PC-9 (cell line): Measurements from ENCODE around the gene STING1. TPM values are rescaled to one million over a fixed set of nuclear protein-coding genes. Genes with fewer than 3 reads are reported as not detected.
"Not testable (repeated sequence)": the region's sequence is repeated elsewhere in the genome, so short reads cannot be mapped to it uniquely, and the experiment has no call there.

Experiments
- BruUV-seq: library from RNA; stranded (reverse); fragments of 400-500 nt; replicated peaks from 2 replicates; lab custom pipeline; 2021; lab: Mats Ljungman, UMichigan
- CTCF ChIA-PET: fragments of 300-600 bp; sonication (Branson Sonifier 250); formaldehyde crosslinking; loops from one replicate; lab custom pipeline; 2022; ENCODE audit warnings: antibody characterized with exemption; lab: Charles Lee
- POLR2A ChIA-PET: fragments of 300-600 bp; sonication (Branson Sonifier 250); formaldehyde crosslinking; loops from one replicate; lab custom pipeline; 2022; ENCODE audit warnings: antibody characterized with exemption; ENCODE audit not compliant: unreplicated experiment; lab: Charles Lee
- DNase-seq, 2 experiments: peaks; one replicate each; pipeline versions ENCODE4 v3.0.0 to v3.0.0-alpha.2; 2015 to 2022; ENCODE audit warnings: mixed read lengths in 1 of 2
- H2AFZ ChIP-seq: fragments of 200-600 bp; sonication (generic); 2 replicates; pipeline ENCODE4 v1.8.1; 2017; ENCODE audit warnings: antibody characterized with exemption
- H3F3A ChIP-seq: fragments of 200-600 bp; sonication (generic); 2 replicates; pipeline ENCODE4 v1.8.1; 2017; ENCODE audit warnings: antibody characterized with exemption, mild to moderate bottlenecking, low read depth; ENCODE audit not compliant: insufficient read depth
- H3K27ac ChIP-seq: fragments of 200-600 bp; sonication (generic); 2 replicates; pipeline ENCODE4 v1.6.1; 2016; ENCODE audit warnings: mixed run types
- H3K27me3 ChIP-seq: fragments of 200-600 bp; sonication (generic); 2 replicates; pipeline ENCODE4 v1.6.1; 2016; ENCODE audit warnings: low read depth, mixed run types; ENCODE audit not compliant: insufficient read depth
- H3K36me3 ChIP-seq: fragments of 200-600 bp; sonication (generic); 2 replicates; pipeline ENCODE4 v1.6.1; 2016; ENCODE audit warnings: low read depth, mixed run types
- H3K4me1 ChIP-seq: fragments of 200-600 bp; sonication (generic); replicated peaks from 2 replicates; pipeline ENCODE4 v1.6.1; 2016; ENCODE audit warnings: mixed run types; ENCODE audit not compliant: insufficient read depth
- H3K4me2 ChIP-seq: fragments of 200-600 bp; sonication (generic); 2 replicates; pipeline ENCODE4 v1.6.1; 2017; ENCODE audit warnings: mixed run types
- H3K4me3 ChIP-seq: fragments of 200-600 bp; sonication (generic); 2 replicates; pipeline ENCODE4 v1.6.1; 2016; ENCODE audit warnings: mixed run types
- H3K79me2 ChIP-seq: fragments of 200-600 bp; sonication (generic); 2 replicates; pipeline ENCODE4 v1.6.1; 2017; ENCODE audit warnings: low read depth, mixed run types
- H3K9me2 ChIP-seq: fragments of 200-600 bp; sonication (generic); 2 replicates; pipeline ENCODE4 v1.8.1; 2017; ENCODE audit warnings: mild to moderate bottlenecking; ENCODE audit not compliant: insufficient read depth
- H3K9me3 ChIP-seq: fragments of 200-600 bp; sonication (generic); 2 replicates; pipeline ENCODE4 v1.8.1; 2016; ENCODE audit warnings: low read depth; ENCODE audit not compliant: insufficient read depth
- H4K20me1 ChIP-seq: fragments of 200-600 bp; sonication (generic); 2 replicates; pipeline ENCODE4 v1.8.1; 2017; ENCODE audit not compliant: insufficient read depth
- CTCF ChIP-seq: fragments of 200-600 bp; sonication (generic); conservative IDR thresholded peaks from 2 replicates; pipeline ENCODE4 v1.6.1; 2017; ENCODE audit warnings: mixed run types, antibody characterized with exemption, mild to moderate bottlenecking, moderate library complexity
- EZH2 ChIP-seq: fragments of 200-600 bp; sonication (generic); IDR thresholded peaks from 2 replicates; pipeline ENCODE4 v1.8.0; 2017; ENCODE audit warnings: antibody characterized with exemption, low read depth
- intact Hi-C: fragments of 100-400 bp; cut with micrococcal nuclease; formaldehyde crosslinking; loops from one replicate; pipeline ENCODE4 v1.10.0; 2022; ENCODE audit not compliant: unreplicated experiment
- total RNA-seq: library from RNA; stranded (reverse); gene quantifications from 2 replicates; pipeline ENCODE4 v1.2.3, GENCODE V29; 2021

Gene STING1
- total RNA-seq, 1 experiment from 2014 or later, result 27.6 TPM

- H2AFZ ChIP-seq, result no peak overlapping the region
- no peaks in the 10 kb centered on the region for H3K9me3 ChIP-seq
- intact Hi-C loops, result no loop called here
- TF ChIP-seq CTCF (no peak), EZH2 (no peak)
- H3K9me2 ChIP-seq, result no peaks in the 10 kb centered on the region
- H3K79me2 ChIP-seq, result no peaks in the 10 kb centered on the region
- peaks cover 12% of the 10 kb centered on the region for H3K4me1 ChIP-seq
- H3K36me3 ChIP-seq, result no peaks in the 10 kb centered on the region
- no peak overlapping the region for H3K4me2 ChIP-seq
- no peak for DNase-seq
- no peaks in the 10 kb centered on the region for H3K27me3 ChIP-seq
- no TSS peak for BruUV-seq
- no peaks in the 10 kb centered on the region for H4K20me1 ChIP-seq
- ChIA-PET POLR2A (interaction anchor here (0.7 kb wide), 1 partner anchor 78 kb away, joined by 6 read pairs; no protein-coding TSS in a partner anchor), CTCF (interaction anchor here (0.6 to 2.0 kb wide), 3 partner anchors 92 to 935 kb away, joined by 4 to 16 read pairs (median 15); no protein-coding TSS in a partner anchor)
- H3K4me3 ChIP-seq, result no peak overlapping the region
- H3F3A ChIP-seq, result no peaks in the 10 kb centered on the region
- no peak overlapping the region for H3K27ac ChIP-seq
These were observed 31.9 kb upstream of the STING1 start for GRCh38 chr5:139514486-139514856.

DNA sequence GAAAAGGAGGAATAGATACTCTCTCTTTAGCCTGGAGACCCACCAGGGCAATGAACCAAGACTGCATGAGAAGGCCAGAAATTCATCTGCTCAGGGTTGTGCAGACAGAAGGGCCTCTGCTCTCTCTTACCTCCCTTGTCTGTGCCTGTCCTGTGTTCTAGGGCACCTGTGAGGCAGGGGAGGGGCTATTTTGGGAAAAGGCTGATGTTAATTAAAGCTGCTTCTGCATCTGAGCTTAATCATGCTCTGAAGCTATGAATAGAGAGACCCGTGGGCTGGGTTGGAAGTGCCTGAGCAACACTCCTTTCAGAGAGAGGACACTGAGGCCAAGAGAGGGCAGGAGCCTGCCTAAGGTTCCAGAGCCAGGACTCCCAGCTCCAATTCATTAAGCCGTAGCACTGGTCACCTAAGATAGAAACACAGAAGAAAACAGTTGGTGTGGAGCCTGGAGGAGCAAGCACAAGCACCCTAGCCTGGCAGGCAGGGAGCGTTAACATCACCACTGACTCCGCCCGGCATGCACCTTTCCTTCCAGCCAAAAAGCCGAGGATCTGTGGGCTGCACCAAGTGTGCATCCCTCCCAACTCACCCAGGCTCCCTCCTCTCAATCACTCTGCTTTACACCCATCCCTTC, 31.4 kb upstream of the STING1 start:
- Histone ChIP-seq H3K36me3 (no peaks in the 10 kb centered on the region), H3K27me3 (no peaks in the 10 kb centered on the region), H2AFZ (no peak overlapping the region), H3K4me3 (no peak overlapping the region), H3K4me1 (peaks cover 12% of the 10 kb centered on the region), H4K20me1 (no peaks in the 10 kb centered on the region), H3F3A (no peaks in the 10 kb centered on the region), H3K27ac (no peak overlapping the region), H3K9me2 (no peaks in the 10 kb centered on the region), H3K79me2 (no peaks in the 10 kb centered on the region), H3K9me3 (no peaks in the 10 kb centered on the region), H3K4me2 (no peak overlapping the region)
- peak; percentile 19; the same call in 1 of the 2 replicates for TF ChIP-seq CTCF
- no peak for TF ChIP-seq EZH2
- BruUV-seq, result no TSS peak
- no peak for DNase-seq
- ChIA-PET POLR2A (interaction anchor here (0.7 kb wide), 1 partner anchor 78 kb away, joined by 6 read pairs; no protein-coding TSS in a partner anchor), CTCF (interaction anchor here (0.6 to 2.0 kb wide), 7 partner anchors 12 to 95 kb away, joined by 3 to 15 read pairs (median 4); partner anchors contain the start of gene STING1)
- intact Hi-C loops, result loop anchor here (1.0 kb wide), 2 partner anchors 32 to 92 kb away; partner anchors contain the start of gene STING1

- POLR2A ChIA-PET, BruUV-seq, H3K27ac ChIP-seq, H3F3A ChIP-seq, H3K36me3 ChIP-seq, H3K4me3 ChIP-seq, H2AFZ ChIP-seq, H3K4me2 ChIP-seq, H3K9me3 ChIP-seq, H3K9me2 ChIP-seq, H4K20me1 ChIP-seq, H3K79me2 ChIP-seq, H3K27me3 ChIP-seq: not testable (repeated sequence)
- peak; percentile 82 for TF ChIP-seq CTCF
- intact Hi-C loops, result loop anchor here (1.0 kb wide), 2 partner anchors 31 to 91 kb away; partner anchors contain the start of gene STING1
- peak; percentile 76 to 77 for DNase-seq
- peaks cover 12% of the 10 kb centered on the region for H3K4me1 ChIP-seq
- CTCF ChIA-PET, result interaction anchor here (0.6 to 2.0 kb wide), 6 partner anchors 11 to 91 kb away, joined by 3 to 15 read pairs (median 4); partner anchors contain the start of gene STING1
These were observed 30.9 kb upstream of the STING1 start for GRCh38 chr5:139513434-139513833.
